Measurements from ENCODE around the gene ADAMTS18. TPM values are rescaled to one million over a fixed set of nuclear protein-coding genes. Genes with fewer than 3 reads are reported as not detected.

ADAMTS18 gene
- total and polyA plus RNA-seq, 4 donors, result under 0.01 to 0.17 TPM; not detected in 2

DNA sequence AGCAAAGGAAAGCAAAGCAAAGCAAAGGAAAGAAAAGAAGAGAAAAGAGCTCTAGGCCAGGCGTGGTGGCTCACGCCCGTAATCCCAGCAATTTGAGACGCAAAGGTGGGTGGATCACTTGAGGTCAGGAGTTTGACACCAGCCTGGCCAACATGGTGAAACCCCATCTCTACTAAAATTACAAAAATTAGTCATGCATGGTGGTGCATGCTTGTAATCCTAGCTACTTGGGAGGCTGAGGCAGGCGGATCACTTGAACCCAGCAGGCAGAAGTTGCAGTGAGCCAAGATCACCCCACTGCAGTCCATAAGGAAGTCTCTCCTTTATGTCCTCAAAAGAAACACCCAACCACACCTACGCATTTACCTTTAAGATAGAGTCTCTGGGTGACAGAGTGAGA is 70.1 kb downstream of the ADAMTS18 start:
- no peak for DNase-seq (ENCODE audit: low spot score)
- H3K36me3 ChIP-seq (ENCODE audit: control insufficient read depth in 4 of 4, insufficient read depth in 3 of 4, low read depth in 1 of 4, low read length in 3 of 4), result no peaks in the 10 kb centered on the region
- H3K9me3 ChIP-seq (ENCODE audit: control insufficient read depth in 4 of 4, low read length in 3 of 4), result no peaks in the 10 kb centered on the region
- H3K4me1 ChIP-seq (ENCODE audit: control insufficient read depth in 4 of 4, insufficient read depth in 4 of 4, low read length in 3 of 4), result no peaks in the 10 kb centered on the region
- no peak overlapping the region for H3K9ac ChIP-seq (ENCODE audit: low read depth in 1 of 2, low read length in 2 of 2)
- H3K27me3 ChIP-seq (ENCODE audit: control insufficient read depth in 4 of 4, insufficient read depth in 4 of 4, low read length in 3 of 4), result peaks cover 0 to 3% (median 0%) of the 10 kb centered on the region in 4 donors
- TF ChIP-seq, protein P1, sequence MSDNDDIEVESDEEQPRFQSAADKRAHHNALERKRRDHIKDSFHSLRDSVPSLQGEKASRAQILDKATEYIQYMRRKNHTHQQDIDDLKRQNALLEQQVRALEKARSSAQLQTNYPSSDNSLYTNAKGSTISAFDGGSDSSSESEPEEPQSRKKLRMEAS (IDR thresholded peaks at IDR 0.05), result no peak
- TF ChIP-seq, protein P2, sequence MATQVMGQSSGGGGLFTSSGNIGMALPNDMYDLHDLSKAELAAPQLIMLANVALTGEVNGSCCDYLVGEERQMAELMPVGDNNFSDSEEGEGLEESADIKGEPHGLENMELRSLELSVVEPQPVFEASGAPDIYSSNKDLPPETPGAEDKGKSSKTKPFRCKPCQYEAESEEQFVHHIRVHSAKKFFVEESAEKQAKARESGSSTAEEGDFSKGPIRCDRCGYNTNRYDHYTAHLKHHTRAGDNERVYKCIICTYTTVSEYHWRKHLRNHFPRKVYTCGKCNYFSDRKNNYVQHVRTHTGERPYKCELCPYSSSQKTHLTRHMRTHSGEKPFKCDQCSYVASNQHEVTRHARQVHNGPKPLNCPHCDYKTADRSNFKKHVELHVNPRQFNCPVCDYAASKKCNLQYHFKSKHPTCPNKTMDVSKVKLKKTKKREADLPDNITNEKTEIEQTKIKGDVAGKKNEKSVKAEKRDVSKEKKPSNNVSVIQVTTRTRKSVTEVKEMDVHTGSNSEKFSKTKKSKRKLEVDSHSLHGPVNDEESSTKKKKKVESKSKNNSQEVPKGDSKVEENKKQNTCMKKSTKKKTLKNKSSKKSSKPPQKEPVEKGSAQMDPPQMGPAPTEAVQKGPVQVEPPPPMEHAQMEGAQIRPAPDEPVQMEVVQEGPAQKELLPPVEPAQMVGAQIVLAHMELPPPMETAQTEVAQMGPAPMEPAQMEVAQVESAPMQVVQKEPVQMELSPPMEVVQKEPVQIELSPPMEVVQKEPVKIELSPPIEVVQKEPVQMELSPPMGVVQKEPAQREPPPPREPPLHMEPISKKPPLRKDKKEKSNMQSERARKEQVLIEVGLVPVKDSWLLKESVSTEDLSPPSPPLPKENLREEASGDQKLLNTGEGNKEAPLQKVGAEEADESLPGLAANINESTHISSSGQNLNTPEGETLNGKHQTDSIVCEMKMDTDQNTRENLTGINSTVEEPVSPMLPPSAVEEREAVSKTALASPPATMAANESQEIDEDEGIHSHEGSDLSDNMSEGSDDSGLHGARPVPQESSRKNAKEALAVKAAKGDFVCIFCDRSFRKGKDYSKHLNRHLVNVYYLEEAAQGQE (IDR thresholded peaks at IDR 0.05), result no peak
- TF ChIP-seq, protein P3, sequence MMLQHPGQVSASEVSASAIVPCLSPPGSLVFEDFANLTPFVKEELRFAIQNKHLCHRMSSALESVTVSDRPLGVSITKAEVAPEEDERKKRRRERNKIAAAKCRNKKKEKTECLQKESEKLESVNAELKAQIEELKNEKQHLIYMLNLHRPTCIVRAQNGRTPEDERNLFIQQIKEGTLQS (IDR thresholded peaks at IDR 0.05), result no peak
- TF ChIP-seq SP1 (IDR thresholded peaks at IDR 0.05), result no peak
- no peak for TF ChIP-seq HNF4G (IDR thresholded peaks at IDR 0.05)
- TF ChIP-seq GABPA (IDR thresholded peaks at IDR 0.05 in 1 of 2, conservative IDR thresholded peaks at IDR 0.05 in 1 of 2), result no peak
- no peak overlapping the region for H3K4me3 ChIP-seq (ENCODE audit: low read depth in 1 of 3, low read length in 3 of 3)
- WGBS, result 76% methylated on average over 5 of the region's 6 CpGs
- no peak overlapping the region for H3K27ac ChIP-seq (ENCODE audit: low read depth in 1 of 2, low read length in 2 of 2)

DNA sequence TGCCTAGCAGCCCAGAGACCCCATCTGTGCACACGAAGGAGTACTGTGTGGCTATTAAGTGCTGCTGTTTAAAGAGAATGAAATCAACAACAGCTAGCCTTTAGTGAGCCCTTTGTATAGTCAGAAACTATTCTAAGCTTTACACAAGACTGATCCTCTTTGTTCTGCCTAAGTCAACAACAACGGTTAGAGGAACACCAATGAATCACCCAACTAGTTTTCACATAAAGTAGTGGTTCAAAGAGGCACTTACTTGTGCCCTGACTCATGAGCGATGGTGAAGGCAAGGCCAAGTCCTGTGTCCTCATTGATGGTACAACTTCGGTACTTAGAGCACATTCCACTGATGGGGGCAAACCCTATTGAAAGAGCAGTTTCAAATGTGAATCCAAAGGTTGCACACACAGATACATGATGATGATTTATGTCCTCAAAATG is 75.8 kb downstream of the ADAMTS18 start:
- 28% methylated on average over 4 of the region's 4 CpGs for WGBS
- Histone ChIP-seq H3K27ac (ENCODE audit: low read depth in 1 of 2, low read length in 2 of 2) (no peak overlapping the region), H3K36me3 (ENCODE audit: control insufficient read depth in 4 of 4, insufficient read depth in 3 of 4, low read depth in 1 of 4, low read length in 3 of 4) (no peaks in the 10 kb centered on the region), H3K9me3 (ENCODE audit: control insufficient read depth in 4 of 4, low read length in 3 of 4) (no peaks in the 10 kb centered on the region), H3K4me1 (ENCODE audit: control insufficient read depth in 4 of 4, insufficient read depth in 4 of 4, low read length in 3 of 4) (no peaks in the 10 kb centered on the region), H3K9ac (ENCODE audit: low read depth in 1 of 2, low read length in 2 of 2) (no peak overlapping the region), H3K4me3 (ENCODE audit: low read depth in 1 of 3, low read length in 3 of 3) (no peak overlapping the region), H3K27me3 (ENCODE audit: control insufficient read depth in 4 of 4, insufficient read depth in 4 of 4, low read length in 3 of 4) (peaks cover 0 to 4% (median 1%) of the 10 kb centered on the region in 4 donors)
- DNase-seq (ENCODE audit: low spot score), result no peak
- TF ChIP-seq SP1 (IDR thresholded peaks at IDR 0.05), result no peak
- TF ChIP-seq FOXA2 (IDR thresholded peaks at IDR 0.05), result no peak
- TF ChIP-seq HNF4A (conservative IDR thresholded peaks at IDR 0.05), result no peak
- TF ChIP-seq, protein P3 (IDR thresholded peaks at IDR 0.05), result no peak
- TF ChIP-seq RAD21 (IDR thresholded peaks at IDR 0.05), result no peak
- TF ChIP-seq FOXA1 (IDR thresholded peaks at IDR 0.05), result no peak

DNA sequence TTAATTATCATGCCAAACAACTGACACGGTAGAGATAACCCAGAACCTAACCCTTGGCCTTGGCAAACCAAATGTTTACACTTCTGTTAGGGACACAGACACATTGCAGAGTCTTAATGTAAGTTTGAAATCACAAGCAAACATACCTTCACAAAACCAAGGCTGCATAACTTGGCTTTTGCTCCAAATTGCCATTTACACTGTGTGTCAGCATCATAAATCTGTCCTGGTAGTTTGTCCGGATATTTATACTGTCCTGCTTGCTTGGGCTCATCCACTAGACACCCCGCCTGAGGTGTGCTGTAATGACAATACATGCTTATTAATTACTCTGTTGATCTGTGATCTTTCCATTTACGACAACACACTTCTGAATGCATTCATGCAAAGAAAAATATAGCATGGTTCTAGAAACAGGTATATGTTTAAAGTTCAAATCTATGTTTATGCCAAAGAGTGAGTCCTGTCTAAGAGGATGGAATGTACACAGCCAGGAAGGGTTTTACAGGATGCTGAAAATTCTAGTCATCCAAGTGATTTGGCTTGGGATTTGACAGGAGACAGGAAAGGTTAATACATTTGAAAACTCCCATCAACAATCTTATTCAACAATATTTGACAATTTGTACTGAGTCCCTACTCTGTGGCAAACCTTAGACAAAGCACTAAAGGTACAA is 81.1 kb downstream of the ADAMTS18 start:
- WGBS, result 40% methylated on average over 4 of the region's 4 CpGs

More for the DNA sequence above, 81.1 kb downstream of the ADAMTS18 start:
- H3K36me3 ChIP-seq (ENCODE audit: control insufficient read depth in 4 of 4, insufficient read depth in 3 of 4, low read depth in 1 of 4, low read length in 3 of 4), result no peaks in the 10 kb centered on the region
- H3K9ac ChIP-seq (ENCODE audit: low read depth in 1 of 2, low read length in 2 of 2), result no peak overlapping the region
- peaks cover 0 to 7% (median 0%) of the 10 kb centered on the region in 4 donors for H3K27me3 ChIP-seq (ENCODE audit: control insufficient read depth in 4 of 4, insufficient read depth in 4 of 4, low read length in 3 of 4)
- H3K27ac ChIP-seq (ENCODE audit: low read depth in 1 of 2, low read length in 2 of 2), result no peak overlapping the region
- DNase-seq (ENCODE audit: low spot score), result no peak
- H3K4me1 ChIP-seq (ENCODE audit: control insufficient read depth in 4 of 4, insufficient read depth in 4 of 4, low read length in 3 of 4), result no peaks in the 10 kb centered on the region
- TF ChIP-seq, protein P4, sequence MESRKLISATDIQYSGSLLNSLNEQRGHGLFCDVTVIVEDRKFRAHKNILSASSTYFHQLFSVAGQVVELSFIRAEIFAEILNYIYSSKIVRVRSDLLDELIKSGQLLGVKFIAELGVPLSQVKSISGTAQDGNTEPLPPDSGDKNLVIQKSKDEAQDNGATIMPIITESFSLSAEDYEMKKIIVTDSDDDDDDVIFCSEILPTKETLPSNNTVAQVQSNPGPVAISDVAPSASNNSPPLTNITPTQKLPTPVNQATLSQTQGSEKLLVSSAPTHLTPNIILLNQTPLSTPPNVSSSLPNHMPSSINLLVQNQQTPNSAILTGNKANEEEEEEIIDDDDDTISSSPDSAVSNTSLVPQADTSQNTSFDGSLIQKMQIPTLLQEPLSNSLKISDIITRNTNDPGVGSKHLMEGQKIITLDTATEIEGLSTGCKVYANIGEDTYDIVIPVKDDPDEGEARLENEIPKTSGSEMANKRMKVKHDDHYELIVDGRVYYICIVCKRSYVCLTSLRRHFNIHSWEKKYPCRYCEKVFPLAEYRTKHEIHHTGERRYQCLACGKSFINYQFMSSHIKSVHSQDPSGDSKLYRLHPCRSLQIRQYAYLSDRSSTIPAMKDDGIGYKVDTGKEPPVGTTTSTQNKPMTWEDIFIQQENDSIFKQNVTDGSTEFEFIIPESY (IDR thresholded peaks at IDR 0.05), result no peak
- TF ChIP-seq HNF4G (IDR thresholded peaks at IDR 0.05) (no peak), JUND (IDR thresholded peaks at IDR 0.05) (no peak), RXRA (IDR thresholded peaks at IDR 0.05) (no peak), RAD21 (IDR thresholded peaks at IDR 0.05) (no peak), SP1 (IDR thresholded peaks at IDR 0.05) (no peak)
- TF ChIP-seq, protein P3 (IDR thresholded peaks at IDR 0.05), result no peak
- TF ChIP-seq, protein P5, sequence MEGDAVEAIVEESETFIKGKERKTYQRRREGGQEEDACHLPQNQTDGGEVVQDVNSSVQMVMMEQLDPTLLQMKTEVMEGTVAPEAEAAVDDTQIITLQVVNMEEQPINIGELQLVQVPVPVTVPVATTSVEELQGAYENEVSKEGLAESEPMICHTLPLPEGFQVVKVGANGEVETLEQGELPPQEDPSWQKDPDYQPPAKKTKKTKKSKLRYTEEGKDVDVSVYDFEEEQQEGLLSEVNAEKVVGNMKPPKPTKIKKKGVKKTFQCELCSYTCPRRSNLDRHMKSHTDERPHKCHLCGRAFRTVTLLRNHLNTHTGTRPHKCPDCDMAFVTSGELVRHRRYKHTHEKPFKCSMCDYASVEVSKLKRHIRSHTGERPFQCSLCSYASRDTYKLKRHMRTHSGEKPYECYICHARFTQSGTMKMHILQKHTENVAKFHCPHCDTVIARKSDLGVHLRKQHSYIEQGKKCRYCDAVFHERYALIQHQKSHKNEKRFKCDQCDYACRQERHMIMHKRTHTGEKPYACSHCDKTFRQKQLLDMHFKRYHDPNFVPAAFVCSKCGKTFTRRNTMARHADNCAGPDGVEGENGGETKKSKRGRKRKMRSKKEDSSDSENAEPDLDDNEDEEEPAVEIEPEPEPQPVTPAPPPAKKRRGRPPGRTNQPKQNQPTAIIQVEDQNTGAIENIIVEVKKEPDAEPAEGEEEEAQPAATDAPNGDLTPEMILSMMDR (IDR thresholded peaks at IDR 0.05; ENCODE audit: low read depth, low read length, missing input control), result no peak
- TF ChIP-seq, protein P1 (IDR thresholded peaks at IDR 0.05), result no peak
- H3K4me3 ChIP-seq (ENCODE audit: low read depth in 1 of 3, low read length in 3 of 3), result no peak overlapping the region
- no peaks in the 10 kb centered on the region for H3K9me3 ChIP-seq (ENCODE audit: control insufficient read depth in 4 of 4, low read length in 3 of 4)

Data from liver (tissue), 9 donors.